Measurements from ENCODE around the gene DCTPP1. TPM values are rescaled to one million over a fixed set of nuclear protein-coding genes. Genes with fewer than 3 reads are reported as not detected.

DCTPP1 gene
- polyA plus RNA-seq, 1 donor from 2014 or later: 47.3 TPM

DNA sequence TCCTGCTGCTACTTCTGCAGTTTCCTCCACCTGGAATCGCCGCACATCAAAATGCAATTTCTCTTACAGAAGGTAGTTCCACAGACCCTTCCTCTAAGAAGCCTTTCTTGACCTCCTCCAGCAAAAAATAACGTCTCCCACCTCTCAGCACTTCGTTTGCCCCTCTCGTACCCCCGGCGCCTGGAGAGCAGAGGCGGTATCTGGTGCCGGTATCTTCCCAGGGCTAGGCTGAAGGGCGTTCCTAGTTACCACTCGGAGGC, 482 bp downstream of the DCTPP1 start:
- H3K79me2 ChIP-seq (replicated peaks; ENCODE audit: insufficient read depth, low read length): no peaks in the 10 kb centered on the region
- no peak for TF ChIP-seq EZH2 (IDR thresholded peaks at IDR 0.05; ENCODE audit: borderline replicate concordance, insufficient read depth, low read length, poor library complexity, severe bottlenecking)
- no peak for TF ChIP-seq MXI1 (conservative IDR thresholded peaks at IDR 0.05; ENCODE audit: poor library complexity, severe bottlenecking)
- TF ChIP-seq TAF1 (IDR thresholded peaks at IDR 0.05; ENCODE audit: low read depth): no peak
- no peak for TF ChIP-seq EP300 (conservative IDR thresholded peaks at IDR 0.05; ENCODE audit: poor library complexity, severe bottlenecking)
- no peak for TF ChIP-seq CTCF (IDR thresholded peaks at IDR 0.05; ENCODE audit: poor library complexity, severe bottlenecking)
- no peak for TF ChIP-seq POLR2AphosphoS5 (IDR thresholded peaks at IDR 0.05)
- TF ChIP-seq, protein P1, sequence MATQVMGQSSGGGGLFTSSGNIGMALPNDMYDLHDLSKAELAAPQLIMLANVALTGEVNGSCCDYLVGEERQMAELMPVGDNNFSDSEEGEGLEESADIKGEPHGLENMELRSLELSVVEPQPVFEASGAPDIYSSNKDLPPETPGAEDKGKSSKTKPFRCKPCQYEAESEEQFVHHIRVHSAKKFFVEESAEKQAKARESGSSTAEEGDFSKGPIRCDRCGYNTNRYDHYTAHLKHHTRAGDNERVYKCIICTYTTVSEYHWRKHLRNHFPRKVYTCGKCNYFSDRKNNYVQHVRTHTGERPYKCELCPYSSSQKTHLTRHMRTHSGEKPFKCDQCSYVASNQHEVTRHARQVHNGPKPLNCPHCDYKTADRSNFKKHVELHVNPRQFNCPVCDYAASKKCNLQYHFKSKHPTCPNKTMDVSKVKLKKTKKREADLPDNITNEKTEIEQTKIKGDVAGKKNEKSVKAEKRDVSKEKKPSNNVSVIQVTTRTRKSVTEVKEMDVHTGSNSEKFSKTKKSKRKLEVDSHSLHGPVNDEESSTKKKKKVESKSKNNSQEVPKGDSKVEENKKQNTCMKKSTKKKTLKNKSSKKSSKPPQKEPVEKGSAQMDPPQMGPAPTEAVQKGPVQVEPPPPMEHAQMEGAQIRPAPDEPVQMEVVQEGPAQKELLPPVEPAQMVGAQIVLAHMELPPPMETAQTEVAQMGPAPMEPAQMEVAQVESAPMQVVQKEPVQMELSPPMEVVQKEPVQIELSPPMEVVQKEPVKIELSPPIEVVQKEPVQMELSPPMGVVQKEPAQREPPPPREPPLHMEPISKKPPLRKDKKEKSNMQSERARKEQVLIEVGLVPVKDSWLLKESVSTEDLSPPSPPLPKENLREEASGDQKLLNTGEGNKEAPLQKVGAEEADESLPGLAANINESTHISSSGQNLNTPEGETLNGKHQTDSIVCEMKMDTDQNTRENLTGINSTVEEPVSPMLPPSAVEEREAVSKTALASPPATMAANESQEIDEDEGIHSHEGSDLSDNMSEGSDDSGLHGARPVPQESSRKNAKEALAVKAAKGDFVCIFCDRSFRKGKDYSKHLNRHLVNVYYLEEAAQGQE (IDR thresholded peaks at IDR 0.05; ENCODE audit: borderline replicate concordance): no peak
- TF ChIP-seq RAD21 (conservative IDR thresholded peaks at IDR 0.05): no peak
- no peak for TF ChIP-seq SMC3 (conservative IDR thresholded peaks at IDR 0.05; ENCODE audit: poor library complexity)
- no peak overlapping the region for H3K27ac ChIP-seq (ENCODE audit: low read length)
- H2AFZ ChIP-seq (ENCODE audit: low read depth, low read length): peak overlapping the region; percentile 62
- H3K9me3 ChIP-seq (ENCODE audit: low read length): no peaks in the 10 kb centered on the region
- H3K9me2 ChIP-seq (ENCODE audit: insufficient read depth, low read length): no peaks in the 10 kb centered on the region
- peak overlapping the region; percentile 74 for H3K4me3 ChIP-seq (ENCODE audit: low read length)
- H3K27me3 ChIP-seq (ENCODE audit: insufficient read depth, low read depth, low read length): no peaks in the 10 kb centered on the region
- no peaks in the 10 kb centered on the region for H3K36me3 ChIP-seq (ENCODE audit: insufficient read depth, low read length)
- peak overlapping the region; percentile 59 for H3K9ac ChIP-seq (ENCODE audit: low read length)
- no peaks in the 10 kb centered on the region for H3F3A ChIP-seq (ENCODE audit: insufficient read depth, low read length, poor library complexity, severe bottlenecking)
- no peaks in the 10 kb centered on the region for H4K20me1 ChIP-seq (ENCODE audit: insufficient read depth)
- peak overlapping the region; percentile 71 for H3K4me2 ChIP-seq (ENCODE audit: low read length)

DNA sequence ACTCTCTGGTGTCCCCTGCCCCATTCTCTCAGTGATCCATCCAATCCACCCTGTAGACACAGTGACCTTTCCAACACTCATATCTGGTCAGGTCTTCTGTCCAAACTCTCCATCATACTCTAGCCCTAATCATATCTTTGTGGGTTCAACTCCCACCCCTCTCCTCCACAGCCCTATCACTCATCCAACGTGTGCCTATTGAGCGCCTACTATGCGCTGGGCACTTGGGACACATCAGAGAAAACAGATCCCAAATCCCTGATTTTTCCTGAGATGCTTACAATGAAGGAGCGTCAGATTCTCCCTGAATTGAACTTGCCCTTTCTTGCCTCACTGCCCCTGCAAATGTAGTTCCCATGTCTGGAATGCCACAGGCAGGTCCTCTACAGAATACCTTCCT, 1.8 kb downstream of the DCTPP1 start:
- H3K36me3 ChIP-seq (ENCODE audit: insufficient read depth, low read length): no peaks in the 10 kb centered on the region
- no peak overlapping the region for H3K9ac ChIP-seq (ENCODE audit: low read length)
- H2AFZ ChIP-seq (ENCODE audit: low read depth, low read length): no peak overlapping the region
- H3F3A ChIP-seq (ENCODE audit: insufficient read depth, low read length, poor library complexity, severe bottlenecking): no peaks in the 10 kb centered on the region
- H3K27me3 ChIP-seq (ENCODE audit: insufficient read depth, low read depth, low read length): no peaks in the 10 kb centered on the region
- no peak overlapping the region for H3K27ac ChIP-seq (ENCODE audit: low read length)
- TF ChIP-seq EZH2 (IDR thresholded peaks at IDR 0.05; ENCODE audit: borderline replicate concordance, insufficient read depth, low read length, poor library complexity, severe bottlenecking) (no peak), CTCF (IDR thresholded peaks at IDR 0.05; ENCODE audit: poor library complexity, severe bottlenecking) (no peak), MXI1 (conservative IDR thresholded peaks at IDR 0.05; ENCODE audit: poor library complexity, severe bottlenecking) (no peak), SMC3 (conservative IDR thresholded peaks at IDR 0.05; ENCODE audit: poor library complexity) (no peak), RAD21 (conservative IDR thresholded peaks at IDR 0.05) (no peak), EP300 (conservative IDR thresholded peaks at IDR 0.05; ENCODE audit: poor library complexity, severe bottlenecking) (no peak), POLR2AphosphoS5 (IDR thresholded peaks at IDR 0.05) (no peak), TAF1 (IDR thresholded peaks at IDR 0.05; ENCODE audit: low read depth) (no peak)
- TF ChIP-seq, protein P1 (IDR thresholded peaks at IDR 0.05; ENCODE audit: borderline replicate concordance): no peak
- H3K9me3 ChIP-seq (ENCODE audit: low read length): no peaks in the 10 kb centered on the region
- H4K20me1 ChIP-seq (ENCODE audit: insufficient read depth): no peaks in the 10 kb centered on the region
- no peak overlapping the region for H3K4me3 ChIP-seq (ENCODE audit: low read length)
- no peak overlapping the region for H3K4me2 ChIP-seq (ENCODE audit: low read length)
- no peaks in the 10 kb centered on the region for H3K79me2 ChIP-seq (replicated peaks; ENCODE audit: insufficient read depth, low read length)
- no peaks in the 10 kb centered on the region for H3K9me2 ChIP-seq (ENCODE audit: insufficient read depth, low read length)
